Neural cell (in vitro differentiated cells): Measurements from ENCODE around the gene CD58. TPM values are rescaled to one million over a fixed set of nuclear protein-coding genes. Genes with fewer than 3 reads are reported as not detected.

Experiments used
- H2AFZ ChIP-seq: fragments of 200-600, 300-800 bp; sonication (generic), shearing (Covaris generic); 2 replicates; pipeline ENCODE4 v1.6.0; 2014; ENCODE audit warnings: low read depth, mild to moderate bottlenecking, antibody characterized with exemption, low read length, moderate library complexity
- H3F3A ChIP-seq: fragments of 200-600 bp; shearing (Covaris generic); 2 replicates; pipeline ENCODE4 v1.6.1; 2016; ENCODE audit warnings: mild to moderate bottlenecking, moderate library complexity, mixed read lengths, antibody characterized with exemption, low read length; ENCODE audit not compliant: insufficient read depth, poor library complexity, severe bottlenecking
- H3K27ac ChIP-seq: fragments of 200-600, 300-800 bp; sonication (generic), shearing (Covaris generic); 2 replicates; pipeline ENCODE4 v1.5.1; 2014; ENCODE audit warnings: mild to moderate bottlenecking, low read length, moderate library complexity
- H3K27me3 ChIP-seq: fragments of 300-800, 200-600 bp; sonication (generic), shearing (Covaris generic); 2 replicates; pipeline ENCODE4 v1.6.0; 2014; ENCODE audit warnings: mild to moderate bottlenecking, low read depth, low read length, moderate library complexity; ENCODE audit not compliant: insufficient read depth
- H3K36me3 ChIP-seq: fragments of 300-800, 200-600 bp; sonication (generic), shearing (Covaris generic); 2 replicates; pipeline ENCODE4 v1.5.1; 2014; ENCODE audit warnings: mild to moderate bottlenecking, antibody characterized with exemption, low read length, moderate library complexity; ENCODE audit not compliant: insufficient read depth
- H3K4me2 ChIP-seq: fragments of 300-800, 200-600 bp; sonication (generic), shearing (Covaris generic); 2 replicates; pipeline ENCODE4 v1.6.0; 2014; ENCODE audit warnings: mild to moderate bottlenecking, low read length
- H3K4me3 ChIP-seq: fragments of 300-800, 200-600 bp; sonication (generic), shearing (Covaris generic); 2 replicates; pipeline ENCODE4 v1.5.1; 2014; ENCODE audit warnings: mild to moderate bottlenecking, low read length, moderate library complexity
- H3K79me2 ChIP-seq: fragments of 200-600 bp; shearing (Covaris generic); replicated peaks from 2 replicates; pipeline ENCODE4 v1.6.0; 2014; ENCODE audit warnings: mild to moderate bottlenecking, low read length, moderate library complexity; ENCODE audit not compliant: insufficient read depth
- H3K9ac ChIP-seq: fragments of 300-800, 200-600 bp; sonication (generic), shearing (Covaris generic); 2 replicates; pipeline ENCODE4 v1.6.1; 2016; ENCODE audit warnings: mild to moderate bottlenecking, low read length, mixed read lengths
- H3K9me2 ChIP-seq: fragments of 200-600 bp; shearing (Covaris generic); 2 replicates; pipeline ENCODE4 v1.6.1; 2016; ENCODE audit warnings: mild to moderate bottlenecking, low read length, mixed read lengths; ENCODE audit not compliant: insufficient read depth
- H3K9me3 ChIP-seq: fragments of 200-600, 300-800 bp; sonication (generic), shearing (Covaris generic); 2 replicates; pipeline ENCODE4 v1.6.1; 2016; ENCODE audit warnings: mild to moderate bottlenecking, mixed run types, low read length, moderate library complexity, mixed read lengths
- H4K20me1 ChIP-seq: fragments of 200-600 bp; shearing (Covaris generic); 2 replicates; pipeline ENCODE4 v1.6.1; 2016; ENCODE audit warnings: mild to moderate bottlenecking, mixed run types; ENCODE audit not compliant: insufficient read depth
- EP300 ChIP-seq: fragments of 450-650 bp; conservative IDR thresholded peaks from 2 replicates; pipeline ENCODE4 v1.6.1; 2014; ENCODE audit warnings: antibody characterized with exemption, mild to moderate bottlenecking, moderate library complexity; ENCODE audit not compliant: poor library complexity, severe bottlenecking
- EZH2 ChIP-seq: fragments of 200-600, 300-800 bp; shearing (Covaris generic), sonication (generic); IDR thresholded peaks from 2 replicates; pipeline ENCODE4 v1.6.1; 2014; ENCODE audit warnings: antibody characterized with exemption, low read length, borderline replicate concordance, mild to moderate bottlenecking; ENCODE audit not compliant: insufficient read depth, poor library complexity, severe bottlenecking
- MXI1 ChIP-seq: fragments of 450-650 bp; conservative IDR thresholded peaks from 2 replicates; pipeline ENCODE4 v1.6.1; 2014; ENCODE audit warnings: antibody characterized with exemption, mild to moderate bottlenecking; ENCODE audit not compliant: poor library complexity, severe bottlenecking
- POLR2AphosphoS5 ChIP-seq: IDR thresholded peaks from 2 replicates; pipeline ENCODE4 v1.6.1; 2012
- RAD21 ChIP-seq: fragments of 450-650 bp; conservative IDR thresholded peaks from 2 replicates; pipeline ENCODE4 v1.6.1; 2014; ENCODE audit warnings: antibody characterized with exemption, mild to moderate bottlenecking, moderate library complexity
- SMC3 ChIP-seq: fragments of 450-650 bp; conservative IDR thresholded peaks from 2 replicates; pipeline ENCODE4 v1.6.1; 2014; ENCODE audit warnings: antibody characterized with exemption, mild to moderate bottlenecking, moderate library complexity; ENCODE audit not compliant: poor library complexity
- TAF1 ChIP-seq: IDR thresholded peaks from 2 replicates; pipeline ENCODE4 v1.6.1; 2012; ENCODE audit warnings: low read depth
- polyA plus RNA-seq: library from polyadenylated mRNA; depleted of rRNA; stranded (reverse); fragments of >200 nt; gene quantifications from 2 replicates; pipeline ENCODE4 v1.2.3, GENCODE V29; 2014
- TF ChIP-seq, protein P1 (sequence below): IDR thresholded peaks from 2 replicates; pipeline ENCODE4 v1.6.1; 2012; ENCODE audit warnings: borderline replicate concordance
- TF ChIP-seq, protein P2 (sequence below): fragments of 450-650 bp; IDR thresholded peaks from 2 replicates; pipeline ENCODE4 v1.5.1; 2014; ENCODE audit warnings: antibody characterized with exemption, mild to moderate bottlenecking, moderate library complexity; ENCODE audit not compliant: poor library complexity, severe bottlenecking

CD58 gene
- polyA plus RNA-seq, 1 donor from 2014 or later: 1.8 TPM

- Histone ChIP-seq H3K9me2 (no peaks in the 10 kb centered on the region), H3K9me3 (no peaks in the 10 kb centered on the region), H3K27me3 (no peaks in the 10 kb centered on the region), H3F3A (no peaks in the 10 kb centered on the region), H3K27ac (no peak overlapping the region), H3K79me2 (no peaks in the 10 kb centered on the region), H3K4me3 (no peak overlapping the region), H3K36me3 (no peaks in the 10 kb centered on the region), H4K20me1 (no peaks in the 10 kb centered on the region), H3K9ac (no peak overlapping the region), H2AFZ (no peak overlapping the region), H3K4me2 (no peak overlapping the region)
- TF ChIP-seq MXI1 (no peak), RAD21 (no peak), POLR2AphosphoS5 (no peak), TAF1 (no peak), EZH2 (no peak), SMC3 (no peak), EP300 (no peak)
- TF ChIP-seq, protein P1, sequence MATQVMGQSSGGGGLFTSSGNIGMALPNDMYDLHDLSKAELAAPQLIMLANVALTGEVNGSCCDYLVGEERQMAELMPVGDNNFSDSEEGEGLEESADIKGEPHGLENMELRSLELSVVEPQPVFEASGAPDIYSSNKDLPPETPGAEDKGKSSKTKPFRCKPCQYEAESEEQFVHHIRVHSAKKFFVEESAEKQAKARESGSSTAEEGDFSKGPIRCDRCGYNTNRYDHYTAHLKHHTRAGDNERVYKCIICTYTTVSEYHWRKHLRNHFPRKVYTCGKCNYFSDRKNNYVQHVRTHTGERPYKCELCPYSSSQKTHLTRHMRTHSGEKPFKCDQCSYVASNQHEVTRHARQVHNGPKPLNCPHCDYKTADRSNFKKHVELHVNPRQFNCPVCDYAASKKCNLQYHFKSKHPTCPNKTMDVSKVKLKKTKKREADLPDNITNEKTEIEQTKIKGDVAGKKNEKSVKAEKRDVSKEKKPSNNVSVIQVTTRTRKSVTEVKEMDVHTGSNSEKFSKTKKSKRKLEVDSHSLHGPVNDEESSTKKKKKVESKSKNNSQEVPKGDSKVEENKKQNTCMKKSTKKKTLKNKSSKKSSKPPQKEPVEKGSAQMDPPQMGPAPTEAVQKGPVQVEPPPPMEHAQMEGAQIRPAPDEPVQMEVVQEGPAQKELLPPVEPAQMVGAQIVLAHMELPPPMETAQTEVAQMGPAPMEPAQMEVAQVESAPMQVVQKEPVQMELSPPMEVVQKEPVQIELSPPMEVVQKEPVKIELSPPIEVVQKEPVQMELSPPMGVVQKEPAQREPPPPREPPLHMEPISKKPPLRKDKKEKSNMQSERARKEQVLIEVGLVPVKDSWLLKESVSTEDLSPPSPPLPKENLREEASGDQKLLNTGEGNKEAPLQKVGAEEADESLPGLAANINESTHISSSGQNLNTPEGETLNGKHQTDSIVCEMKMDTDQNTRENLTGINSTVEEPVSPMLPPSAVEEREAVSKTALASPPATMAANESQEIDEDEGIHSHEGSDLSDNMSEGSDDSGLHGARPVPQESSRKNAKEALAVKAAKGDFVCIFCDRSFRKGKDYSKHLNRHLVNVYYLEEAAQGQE: no peak
- TF ChIP-seq, protein P2, sequence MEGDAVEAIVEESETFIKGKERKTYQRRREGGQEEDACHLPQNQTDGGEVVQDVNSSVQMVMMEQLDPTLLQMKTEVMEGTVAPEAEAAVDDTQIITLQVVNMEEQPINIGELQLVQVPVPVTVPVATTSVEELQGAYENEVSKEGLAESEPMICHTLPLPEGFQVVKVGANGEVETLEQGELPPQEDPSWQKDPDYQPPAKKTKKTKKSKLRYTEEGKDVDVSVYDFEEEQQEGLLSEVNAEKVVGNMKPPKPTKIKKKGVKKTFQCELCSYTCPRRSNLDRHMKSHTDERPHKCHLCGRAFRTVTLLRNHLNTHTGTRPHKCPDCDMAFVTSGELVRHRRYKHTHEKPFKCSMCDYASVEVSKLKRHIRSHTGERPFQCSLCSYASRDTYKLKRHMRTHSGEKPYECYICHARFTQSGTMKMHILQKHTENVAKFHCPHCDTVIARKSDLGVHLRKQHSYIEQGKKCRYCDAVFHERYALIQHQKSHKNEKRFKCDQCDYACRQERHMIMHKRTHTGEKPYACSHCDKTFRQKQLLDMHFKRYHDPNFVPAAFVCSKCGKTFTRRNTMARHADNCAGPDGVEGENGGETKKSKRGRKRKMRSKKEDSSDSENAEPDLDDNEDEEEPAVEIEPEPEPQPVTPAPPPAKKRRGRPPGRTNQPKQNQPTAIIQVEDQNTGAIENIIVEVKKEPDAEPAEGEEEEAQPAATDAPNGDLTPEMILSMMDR: no peak
Measured at GRCh38 chr1:116474921-116475849, 95.6 kb downstream of the CD58 start.

DNA sequence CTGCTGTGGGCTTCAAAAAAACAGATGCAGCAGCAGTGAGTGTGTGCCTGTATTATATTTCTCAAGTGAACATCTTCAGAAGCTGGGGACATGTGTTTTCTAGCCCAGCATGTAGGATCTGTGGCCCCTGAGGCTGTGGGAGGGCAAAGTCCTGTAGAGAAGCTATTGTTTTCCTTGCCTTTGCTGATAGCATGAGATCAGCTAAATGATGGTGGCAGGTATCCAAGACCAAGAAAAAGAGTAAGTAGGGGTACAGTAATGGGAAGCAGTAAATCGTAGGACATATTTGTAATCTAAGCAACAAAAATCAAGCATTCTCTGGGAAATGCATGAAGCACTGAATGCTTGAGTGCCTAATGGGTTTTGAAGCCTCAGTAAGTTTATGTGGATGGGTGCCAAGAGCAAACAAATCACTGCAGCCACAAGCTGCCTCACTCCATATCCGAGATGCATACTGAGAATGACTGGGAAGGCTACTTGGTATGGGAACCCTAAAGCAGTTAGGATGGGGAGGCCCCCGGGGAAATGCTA, 98.3 kb downstream of the CD58 start:
- H3K4me2 ChIP-seq: no peak overlapping the region

More for the DNA sequence above, 98.3 kb downstream of the CD58 start:
- TF ChIP-seq SMC3: no peak
- Histone ChIP-seq H3K4me3 (no peak overlapping the region), H2AFZ (no peak overlapping the region), H3K36me3 (no peaks in the 10 kb centered on the region), H3K9me2 (no peaks in the 10 kb centered on the region), H3K27ac (no peak overlapping the region), H3K27me3 (no peaks in the 10 kb centered on the region), H3K9ac (no peak overlapping the region), H3K9me3 (no peaks in the 10 kb centered on the region), H3F3A (no peaks in the 10 kb centered on the region), H3K79me2 (no peaks in the 10 kb centered on the region), H4K20me1 (no peaks in the 10 kb centered on the region)
